ENCODE measurements around the gene PWWP2B. TPM values are rescaled to one million over a fixed set of nuclear protein-coding genes. Genes with fewer than 3 reads are reported as not detected.
"Not testable (repeated sequence)": the region's sequence is repeated elsewhere in the genome, so short reads cannot be mapped to it uniquely, and the experiment has no call there.

PWWP2B gene
- polyA plus RNA-seq, 10 donors: 5.1 to 10.6 (median 7.7) TPM

GRCh38 chr10:132379026-132379425 lies 18.0 kb upstream of the PWWP2B start:
- not testable (repeated sequence) for DNase-seq

GRCh38 chr10:132380986-132381385 lies 16.0 kb upstream of the PWWP2B start:
- not testable (repeated sequence) for DNase-seq

GRCh38 chr10:132381741-132382140 lies 15.3 kb upstream of the PWWP2B start:
- no peak for DNase-seq

DNA sequence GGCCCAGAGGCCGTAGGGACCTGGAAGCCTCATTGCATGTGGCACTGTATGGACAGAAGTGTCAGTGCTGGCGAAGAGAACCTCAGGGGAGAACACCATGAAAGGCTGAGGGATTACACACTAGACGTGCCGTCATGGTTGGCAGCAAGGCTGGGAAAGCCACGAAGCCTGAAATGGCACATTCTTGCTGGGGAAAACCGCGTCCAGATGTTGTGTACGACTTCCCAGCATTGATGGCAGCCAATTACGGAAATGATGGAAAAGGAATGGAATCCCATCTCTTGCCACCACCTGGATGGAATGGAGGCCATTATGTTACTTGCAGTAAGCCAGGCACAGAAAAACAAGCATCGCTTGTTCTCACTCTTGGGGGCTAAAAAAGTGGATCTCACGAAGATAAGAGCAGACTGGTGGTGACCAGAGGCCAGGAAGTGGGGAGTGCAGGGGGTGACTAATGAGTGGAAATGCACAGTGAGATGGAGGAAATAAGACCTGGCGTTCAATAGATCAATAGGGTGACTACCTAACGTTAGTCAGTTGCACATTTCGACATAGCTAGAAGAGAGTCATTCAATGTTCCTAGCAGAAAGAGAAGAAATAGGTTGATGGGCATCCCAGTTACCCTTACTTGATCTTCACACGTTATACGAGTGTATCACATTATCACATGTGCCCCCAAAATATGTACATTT lies 14.6 kb upstream of the PWWP2B start:
- DNase-seq: peak in 1 of 3 donors; percentile 69

GRCh38 chr10:132383101-132383500 lies 13.9 kb upstream of the PWWP2B start:
- DNase-seq: no peak

DNA sequence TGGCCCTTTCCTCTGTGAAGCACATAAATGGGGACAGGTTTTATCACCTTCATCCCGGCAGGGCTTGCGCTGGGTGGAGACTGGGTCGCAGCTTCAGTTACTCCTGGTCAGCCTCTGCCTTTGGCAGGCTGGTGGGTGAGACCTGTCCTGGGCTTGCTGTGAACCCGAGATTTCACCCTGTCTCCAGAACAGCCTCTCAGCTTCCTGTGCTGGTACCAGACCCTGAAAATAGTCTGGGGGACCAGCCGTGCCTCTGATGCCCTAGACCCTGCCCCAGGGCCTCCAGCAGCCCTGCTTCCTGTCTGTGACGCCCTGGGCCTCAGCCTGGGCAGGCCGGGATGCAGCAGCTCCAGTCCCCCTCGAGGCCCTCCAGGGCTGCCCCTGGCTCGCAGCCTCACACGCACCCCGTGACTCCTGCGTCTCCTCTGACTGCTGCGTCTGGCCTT lies 13.2 kb upstream of the PWWP2B start:
- DNase-seq: no peak

DNA sequence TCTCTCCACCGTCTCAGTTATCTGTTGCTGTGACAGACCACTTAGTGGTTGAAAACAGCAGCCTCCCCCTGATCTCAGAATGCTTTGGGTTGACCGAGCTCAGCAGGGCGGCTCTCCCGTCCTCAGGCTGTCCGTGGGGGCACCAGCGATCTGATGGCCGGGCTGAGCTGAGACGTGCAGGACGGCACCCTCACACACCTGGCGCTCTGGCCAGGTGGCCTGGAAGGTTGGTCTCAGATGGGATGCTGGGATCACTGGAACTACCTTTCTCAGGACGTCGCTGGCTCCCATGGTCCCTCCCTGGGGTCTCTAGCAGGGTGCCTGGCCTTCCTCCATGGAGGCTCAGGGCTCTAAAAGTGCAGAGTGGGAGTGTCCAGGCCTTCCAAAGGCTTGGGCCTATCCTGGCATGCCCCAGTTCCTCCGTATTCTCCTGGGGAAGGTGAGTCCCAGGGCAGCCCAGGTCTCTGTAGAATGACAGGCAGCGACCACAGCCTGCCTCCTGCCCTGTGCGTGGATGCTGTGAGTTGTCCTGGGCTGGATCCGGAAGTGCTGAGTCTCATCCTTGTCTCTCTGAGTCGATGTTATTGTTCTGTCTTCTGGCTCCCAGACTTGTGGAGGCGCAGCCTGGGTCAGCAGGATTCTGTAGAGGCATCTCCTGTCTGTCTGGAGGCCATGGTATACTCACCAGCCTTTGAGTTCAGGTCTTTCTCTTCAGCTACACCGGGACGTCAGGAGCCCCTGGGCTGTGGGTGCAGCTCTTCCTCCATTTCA lies 12.2 kb upstream of the PWWP2B start:
- no peak for DNase-seq

DNA sequence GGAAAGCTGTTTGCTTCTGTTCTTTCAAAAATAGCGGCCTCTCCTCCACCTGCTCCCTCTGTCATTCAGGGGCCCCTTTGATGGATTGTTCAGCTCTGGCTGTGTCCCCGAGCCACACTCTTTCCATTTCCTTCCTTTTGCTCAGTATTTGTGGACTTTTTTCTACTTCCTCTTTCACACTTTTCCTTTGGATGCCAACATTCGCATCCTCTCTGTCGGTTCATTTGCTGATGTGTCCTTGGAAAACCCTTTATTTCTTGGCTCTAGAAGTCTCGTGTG lies 11.7 kb upstream of the PWWP2B start:
- DNase-seq: no peak

DNA sequence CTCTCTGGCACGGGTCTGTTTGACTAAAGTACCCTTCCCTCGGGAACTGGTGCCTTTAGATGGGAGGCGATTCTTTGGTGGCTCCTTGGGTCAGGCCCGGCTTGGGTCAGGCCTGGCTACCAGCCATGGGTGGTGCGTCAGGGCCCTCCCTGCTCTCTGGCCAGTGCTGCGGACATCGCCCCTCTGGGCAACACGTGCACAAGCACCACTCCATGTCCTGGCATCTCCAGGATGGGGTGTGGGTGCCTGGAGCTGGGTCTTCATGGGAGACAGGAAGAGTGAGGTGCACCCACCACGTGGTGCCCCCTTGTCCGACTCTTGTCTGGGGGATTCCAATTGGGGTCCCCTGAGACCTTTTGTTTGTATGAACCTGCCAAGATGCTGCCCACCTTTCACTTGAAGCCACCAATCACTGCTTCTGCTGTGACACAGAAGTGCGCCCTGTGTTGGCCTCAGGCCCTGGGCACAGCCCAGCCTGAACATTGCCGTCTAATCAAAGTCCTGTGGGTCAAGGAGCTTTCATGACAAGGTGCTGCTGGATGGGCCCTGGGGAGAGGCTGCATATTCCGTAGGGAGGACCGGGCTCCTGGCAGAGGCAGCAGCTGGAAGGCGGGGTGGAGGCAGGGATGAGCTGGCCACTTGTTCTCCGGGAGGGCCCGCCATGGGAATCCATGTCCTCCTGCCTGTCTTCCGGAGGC lies 11.1 kb upstream of the PWWP2B start:
- DNase-seq: no peak

GRCh38 chr10:132386419-132386831 lies 10.6 kb upstream of the PWWP2B start:
- DNase-seq: no peak

- DNase-seq: not testable (repeated sequence)
Observed at GRCh38 chr10:132386896-132387295, 10.1 kb upstream of the PWWP2B start.

DNA sequence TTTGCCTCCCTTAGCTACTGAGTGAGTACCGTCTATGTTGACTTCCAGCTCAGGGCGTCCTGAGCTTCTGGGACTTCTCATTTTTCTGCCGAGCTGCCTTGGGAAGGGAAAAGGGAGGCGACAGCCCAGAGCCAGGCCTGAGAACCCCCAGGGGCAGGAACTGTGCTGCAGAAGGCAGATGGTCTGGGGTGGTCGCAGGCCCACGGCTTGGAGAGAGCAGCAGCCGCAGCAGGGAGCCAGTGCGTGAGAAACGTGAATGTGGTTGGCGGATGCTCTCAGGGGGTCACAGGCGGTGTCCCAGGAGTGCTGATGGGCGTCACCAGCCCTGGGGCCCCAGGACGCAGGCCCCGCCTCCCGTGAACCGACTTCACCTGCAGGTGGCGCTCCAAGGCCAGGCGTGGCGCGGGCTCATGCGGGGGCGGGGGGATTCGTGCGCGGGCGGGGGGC lies 9.2 kb upstream of the PWWP2B start:
- DNase-seq: peak in 1 of 3 donors; percentile 71

DNA sequence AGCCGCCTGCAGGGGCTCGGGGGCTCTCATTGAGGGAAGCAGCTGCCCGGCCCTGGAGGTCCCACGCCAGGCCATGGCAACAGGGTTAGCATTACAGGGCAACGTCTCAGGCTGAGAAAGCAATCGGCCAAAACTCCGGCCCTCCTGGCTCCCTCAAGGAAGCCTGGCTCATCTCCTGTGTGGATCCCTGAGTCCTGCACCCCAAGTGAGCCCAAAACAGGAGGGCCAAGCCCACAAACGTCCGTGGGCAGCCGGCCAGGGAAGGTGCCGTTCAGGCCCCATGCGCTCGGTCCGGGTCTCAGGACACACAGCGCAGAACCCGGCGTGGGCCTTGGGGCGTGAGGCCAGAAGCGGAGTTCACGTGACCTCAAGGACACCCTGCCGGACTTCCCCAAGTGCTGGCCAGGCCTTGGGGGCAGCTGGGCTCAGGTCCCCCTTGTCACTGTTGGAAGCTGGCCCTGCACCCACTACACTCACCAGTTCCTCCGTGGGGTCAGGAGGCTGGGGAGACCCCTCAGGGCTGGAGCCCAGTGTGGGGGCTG lies 8.0 kb upstream of the PWWP2B start:
- peak in 1 of 3 donors; percentile 47 for DNase-seq

DNA sequence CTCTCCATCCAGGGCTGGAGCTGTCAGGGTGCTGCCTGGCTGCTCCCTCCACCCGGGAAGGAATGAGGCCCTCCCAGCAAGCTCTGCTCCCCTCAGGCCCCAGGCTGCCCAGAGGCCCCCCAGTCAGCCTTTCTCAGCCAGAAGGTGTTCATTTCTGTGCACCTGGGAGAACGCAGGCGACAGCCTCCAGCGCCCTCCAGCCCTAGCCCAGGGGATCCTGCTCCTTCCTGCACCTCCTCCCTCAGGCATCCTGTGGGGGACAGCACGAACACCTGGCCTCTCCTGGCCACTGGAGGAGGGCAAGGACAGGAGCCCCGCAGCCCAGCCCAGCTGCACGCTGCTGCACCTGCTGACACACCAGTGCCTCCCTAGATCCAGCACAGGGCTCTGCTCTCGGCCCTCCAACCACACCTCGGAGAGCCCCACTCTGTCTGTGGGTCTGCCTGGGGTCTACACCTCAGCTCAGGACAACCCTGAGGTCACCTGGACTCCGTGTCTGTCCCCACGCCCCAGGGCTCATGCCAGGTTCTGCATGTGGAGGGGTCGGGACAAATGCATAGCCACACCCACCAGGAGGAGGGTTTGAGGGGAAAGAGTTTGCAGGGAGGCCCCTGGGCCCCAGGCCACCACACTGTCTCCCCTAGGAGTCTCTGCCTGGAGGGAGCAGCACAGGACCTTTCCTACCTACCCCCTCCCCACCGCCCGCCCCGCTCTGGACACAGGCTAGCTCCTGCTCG lies 7.4 kb upstream of the PWWP2B start:
- no peak for DNase-seq

- DNase-seq: no peak
Observed at GRCh38 chr10:132390170-132390920, 6.7 kb upstream of the PWWP2B start.

GRCh38 chr10:132390921-132391675 lies 5.9 kb upstream of the PWWP2B start:
- no peak for DNase-seq

- DNase-seq: no peak
Observed at GRCh38 chr10:132391676-132392020, 5.4 kb upstream of the PWWP2B start.

DNA sequence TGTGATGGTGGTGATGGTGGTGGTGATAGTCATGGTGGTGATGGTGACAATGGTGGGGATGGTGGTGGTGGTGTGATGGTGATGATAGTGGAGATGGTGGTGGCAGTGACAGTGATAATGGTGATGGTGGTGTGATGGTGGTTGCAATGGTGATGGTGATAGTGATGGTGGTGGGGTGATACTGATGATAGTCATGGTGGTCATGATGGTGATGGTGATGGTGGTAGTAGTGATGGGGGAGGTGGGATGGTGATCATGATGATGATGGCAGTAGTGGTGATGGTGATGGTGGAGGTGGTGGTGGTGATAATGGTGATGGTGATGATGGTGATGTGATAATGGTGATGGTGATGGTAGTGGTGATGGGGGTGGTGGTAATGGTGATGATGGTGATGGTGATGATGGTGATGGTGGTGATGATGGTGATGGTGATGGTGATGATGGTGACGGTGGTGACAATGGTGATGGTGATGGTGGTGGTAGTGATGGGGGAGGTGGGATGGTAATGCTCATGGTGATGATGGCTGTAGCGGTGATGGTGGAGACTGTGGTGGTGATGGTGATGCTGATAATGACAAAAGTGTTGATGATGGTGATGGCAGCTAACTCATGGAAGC lies 4.7 kb upstream of the PWWP2B start:
- no peak for DNase-seq

GRCh38 chr10:132392811-132393694 lies 3.9 kb upstream of the PWWP2B start:
- DNase-seq: no peak
